IgD-negative memory B cell (primary cell): ENCODE results near the gene INSRR. TPM values are rescaled to one million over a fixed set of nuclear protein-coding genes. Genes with fewer than 3 reads are reported as not detected.

Source experiments
- H3K27ac Mint-ChIP-seq, 3 donors: one replicate each; pipeline ENCODE4 v1.8.0; 2020 to 2022; ENCODE audit warnings: mild to moderate bottlenecking in 3 of 3, mixed read lengths in 3 of 3, moderate library complexity in 1 of 3
- H3K27me3 Mint-ChIP-seq: one replicate; pipeline ENCODE4 v1.8.0; 2021; ENCODE audit warnings: mixed read lengths
- H3K36me3 Mint-ChIP-seq: one replicate; pipeline ENCODE4 v1.8.0; 2020; ENCODE audit warnings: mild to moderate bottlenecking, mixed read lengths
- H3K4me1 Mint-ChIP-seq, 3 donors: one replicate each; pipeline ENCODE4 v1.8.0; 2020 to 2022; ENCODE audit warnings: mixed read lengths in 3 of 3, mild to moderate bottlenecking in 1 of 3
- H3K4me3 Mint-ChIP-seq, 4 donors: one replicate each; pipeline ENCODE4 v1.8.0; 2020 to 2022; ENCODE audit warnings: mild to moderate bottlenecking in 4 of 4, mixed read lengths in 4 of 4, moderate library complexity in 3 of 4
- H3K9me3 Mint-ChIP-seq, 3 donors: one replicate each; pipeline ENCODE4 v1.8.0; 2020 to 2021; ENCODE audit warnings: mixed read lengths in 3 of 3, mild to moderate bottlenecking in 1 of 3
- polyA plus RNA-seq: library from polyadenylated mRNA; unstranded; fragments of 300-500 nt; fragmentation: Illumina TruSeq; gene quantifications from one replicate; pipeline ENCODE4 v1.2.3, GENCODE V29; 2021

Gene INSRR
- polyA plus RNA-seq, 1 donor from 2014 or later = not detected

DNA sequence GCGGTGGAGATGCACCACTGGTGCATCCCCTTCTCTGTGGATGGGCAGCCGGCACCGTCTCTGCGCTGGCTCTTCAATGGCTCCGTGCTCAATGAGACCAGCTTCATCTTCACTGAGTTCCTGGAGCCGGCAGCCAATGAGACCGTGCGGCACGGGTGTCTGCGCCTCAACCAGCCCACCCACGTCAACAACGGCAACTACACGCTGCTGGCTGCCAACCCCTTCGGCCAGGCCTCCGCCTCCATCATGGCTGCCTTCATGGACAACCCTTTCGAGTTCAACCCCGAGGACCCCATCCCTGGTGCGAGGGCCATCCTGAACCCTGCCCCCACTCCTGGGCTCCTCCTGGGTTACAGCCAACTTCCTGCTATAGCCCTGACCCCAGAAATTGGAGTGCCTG lies 14.7 kb upstream of the INSRR start:
- Mint-ChIP-seq H3K27me3 (peaks cover 7% of the 10 kb centered on the region), H3K4me3 (no peak overlapping the region), H3K9me3 (no peaks in the 10 kb centered on the region), H3K4me1 (no peaks in the 10 kb centered on the region), H3K36me3 (no peaks in the 10 kb centered on the region), H3K27ac (no peak overlapping the region)

DNA sequence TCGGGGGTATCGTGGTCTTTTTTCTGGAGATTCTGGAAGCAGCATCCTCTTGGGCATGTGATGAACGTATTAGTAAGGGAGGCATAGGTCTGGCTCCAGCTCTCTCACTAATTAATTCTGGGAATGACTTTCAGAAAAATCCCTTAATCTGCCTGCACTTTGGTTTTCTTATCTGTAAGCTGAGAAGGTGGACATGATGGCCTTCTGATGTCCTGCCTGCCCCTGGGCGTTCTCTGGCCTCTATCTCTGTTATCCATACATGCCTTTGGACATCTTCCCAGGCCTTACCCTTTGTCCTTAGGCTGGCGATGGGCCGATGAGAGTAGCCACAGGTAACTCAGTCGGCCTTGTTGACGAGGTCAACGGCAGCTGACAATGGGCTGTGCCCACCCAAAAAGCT lies 10.5 kb upstream of the INSRR start:
- H3K9me3 Mint-ChIP-seq = no peaks in the 10 kb centered on the region
- peaks cover 3% of the 10 kb centered on the region for H3K36me3 Mint-ChIP-seq
- H3K4me1 Mint-ChIP-seq = peaks cover 0 to 2% (median 0%) of the 10 kb centered on the region in 3 donors
- peaks cover 13% of the 10 kb centered on the region for H3K27me3 Mint-ChIP-seq
- no peak overlapping the region for H3K27ac Mint-ChIP-seq
- H3K4me3 Mint-ChIP-seq = no peak overlapping the region

GRCh38 chr1:156868341-156868740 lies 9.4 kb upstream of the INSRR start:
- Mint-ChIP-seq H3K27me3 (peaks cover 22% of the 10 kb centered on the region), H3K27ac (no peak overlapping the region), H3K4me3 (no peak overlapping the region), H3K36me3 (peaks cover 4% of the 10 kb centered on the region), H3K4me1 (peaks cover 0 to 10% (median 0%) of the 10 kb centered on the region in 3 donors), H3K9me3 (no peaks in the 10 kb centered on the region)

DNA sequence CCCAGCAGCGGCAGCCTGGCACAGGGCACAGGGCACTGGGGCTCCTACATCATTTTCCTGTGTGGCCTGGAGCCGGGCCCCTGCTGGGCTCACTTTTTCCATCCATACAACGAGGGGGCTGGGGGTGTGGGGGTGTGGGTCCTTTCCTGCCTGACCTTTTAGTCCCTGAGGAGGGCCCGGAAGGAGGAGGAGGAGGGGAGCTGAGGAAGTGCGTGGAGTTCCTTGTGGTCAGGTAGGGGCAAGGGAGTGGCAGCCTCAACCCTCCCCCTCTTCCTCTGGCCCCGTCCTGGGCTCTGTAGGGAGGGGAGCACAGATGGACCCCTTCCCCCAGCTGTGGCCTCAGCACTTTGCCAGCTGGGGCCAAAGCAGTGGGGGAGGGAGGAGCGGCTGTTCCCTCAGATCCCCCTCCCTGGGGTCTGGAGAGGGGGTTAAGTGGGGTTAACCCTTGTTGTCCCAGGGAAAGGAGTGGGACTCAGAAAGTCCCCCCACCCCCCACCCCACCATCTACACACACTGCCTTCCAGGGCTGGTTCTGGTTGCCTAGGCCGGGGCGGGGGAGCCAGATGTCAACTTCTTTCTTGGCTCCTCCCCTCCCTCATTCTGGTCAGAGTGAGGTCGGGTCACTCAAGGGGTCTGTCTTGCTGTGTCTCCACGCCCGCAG lies 7.5 kb upstream of the INSRR start:
- no peaks in the 10 kb centered on the region for H3K9me3 Mint-ChIP-seq
- no peak overlapping the region for H3K27ac Mint-ChIP-seq
- peaks cover 4% of the 10 kb centered on the region for H3K36me3 Mint-ChIP-seq
- no peak overlapping the region for H3K4me3 Mint-ChIP-seq
- peaks cover 0 to 16% (median 0%) of the 10 kb centered on the region in 3 donors for H3K4me1 Mint-ChIP-seq
- H3K27me3 Mint-ChIP-seq = peaks cover 33% of the 10 kb centered on the region

- peaks cover 37% of the 10 kb centered on the region for H3K27me3 Mint-ChIP-seq
- H3K9me3 Mint-ChIP-seq = no peaks in the 10 kb centered on the region
- H3K27ac Mint-ChIP-seq = no peak overlapping the region
- H3K36me3 Mint-ChIP-seq = peaks cover 4% of the 10 kb centered on the region
- no peak overlapping the region for H3K4me3 Mint-ChIP-seq
- H3K4me1 Mint-ChIP-seq = peaks cover 0 to 16% (median 0%) of the 10 kb centered on the region in 3 donors
These were observed 6.9 kb upstream of the INSRR start for GRCh38 chr1:156865865-156866248.

GRCh38 chr1:156865258-156865657 lies 6.3 kb upstream of the INSRR start:
- Mint-ChIP-seq H3K27ac (no peak overlapping the region), H3K36me3 (peaks cover 4% of the 10 kb centered on the region), H3K27me3 (peaks cover 39% of the 10 kb centered on the region), H3K4me3 (no peak overlapping the region), H3K9me3 (no peaks in the 10 kb centered on the region), H3K4me1 (peaks cover 0 to 17% (median 2%) of the 10 kb centered on the region in 3 donors)

- Mint-ChIP-seq H3K27ac (no peak overlapping the region), H3K9me3 (no peaks in the 10 kb centered on the region), H3K4me1 (peaks cover 0 to 19% (median 4%) of the 10 kb centered on the region in 3 donors), H3K27me3 (peaks cover 42% of the 10 kb centered on the region), H3K36me3 (peaks cover 4% of the 10 kb centered on the region), H3K4me3 (no peak overlapping the region)
These were observed 5.9 kb upstream of the INSRR start for GRCh38 chr1:156864796-156865195.

- no peak overlapping the region for H3K4me3 Mint-ChIP-seq
- no peak overlapping the region for H3K27ac Mint-ChIP-seq
- peaks cover 4% of the 10 kb centered on the region for H3K36me3 Mint-ChIP-seq
- no peaks in the 10 kb centered on the region for H3K9me3 Mint-ChIP-seq
- peaks cover 0 to 20% (median 5%) of the 10 kb centered on the region in 3 donors for H3K4me1 Mint-ChIP-seq
- H3K27me3 Mint-ChIP-seq = peaks cover 50% of the 10 kb centered on the region
These were observed 4.7 kb upstream of the INSRR start for GRCh38 chr1:156863631-156864030.

DNA sequence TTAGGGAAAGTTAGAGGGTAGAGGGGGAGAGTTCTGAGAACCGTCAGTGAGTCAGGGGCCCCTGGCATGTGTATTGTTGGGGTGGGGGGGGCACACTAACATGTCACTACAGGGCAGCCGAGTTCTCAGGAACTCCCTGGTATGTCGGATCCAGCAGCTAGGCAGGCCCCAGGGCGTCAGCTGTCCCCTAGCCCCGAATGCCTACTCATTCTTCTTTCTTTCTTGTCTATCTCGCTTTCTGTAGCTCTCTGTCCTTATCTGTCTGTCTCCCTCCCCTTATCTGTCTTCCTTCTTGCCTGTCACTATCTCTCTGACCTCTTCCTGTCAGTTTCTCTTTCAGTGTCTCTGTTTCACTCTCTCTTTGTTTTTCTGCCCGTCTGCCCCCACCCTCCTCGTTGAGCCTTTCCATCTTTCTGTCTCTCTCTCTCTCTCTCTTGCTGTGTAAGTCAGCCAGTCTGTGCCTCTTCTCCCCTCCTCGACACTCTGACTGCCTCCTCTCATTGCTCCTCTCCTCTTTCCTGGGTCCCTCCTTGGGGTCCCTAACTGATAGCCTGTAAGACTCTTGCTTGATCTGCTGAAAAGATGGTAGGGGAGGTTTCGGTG lies 4.2 kb upstream of the INSRR start:
- Mint-ChIP-seq H3K27ac (no peak overlapping the region), H3K4me1 (peaks cover 2 to 22% (median 5%) of the 10 kb centered on the region in 3 donors), H3K27me3 (peaks cover 55% of the 10 kb centered on the region), H3K9me3 (no peaks in the 10 kb centered on the region), H3K4me3 (no peak overlapping the region), H3K36me3 (peaks cover 4% of the 10 kb centered on the region)

DNA sequence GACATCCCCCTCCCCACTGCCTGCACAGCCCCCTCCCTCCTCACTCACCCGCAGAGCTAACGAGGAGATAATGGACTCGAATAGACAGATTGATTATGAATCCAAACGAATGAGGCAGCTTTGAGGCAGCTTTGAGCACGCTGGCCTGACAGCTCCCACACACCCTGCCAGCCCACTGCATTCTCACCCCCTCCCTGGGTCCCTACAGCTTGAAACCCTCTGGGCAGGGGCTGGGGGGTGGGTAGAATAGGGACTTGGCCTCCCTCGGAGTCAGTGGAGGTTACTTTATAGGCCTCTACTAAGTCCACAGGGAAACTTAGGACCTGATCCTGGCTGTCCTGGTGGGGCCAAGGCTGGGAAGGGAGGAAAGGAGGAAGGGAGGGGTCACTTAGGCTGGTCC lies 3.7 kb upstream of the INSRR start:
- Mint-ChIP-seq H3K36me3 (peaks cover 4% of the 10 kb centered on the region), H3K27ac (no peak overlapping the region), H3K27me3 (peaks cover 56% of the 10 kb centered on the region), H3K9me3 (no peaks in the 10 kb centered on the region), H3K4me1 (peaks cover 4 to 22% (median 5%) of the 10 kb centered on the region in 3 donors), H3K4me3 (no peak overlapping the region)

DNA sequence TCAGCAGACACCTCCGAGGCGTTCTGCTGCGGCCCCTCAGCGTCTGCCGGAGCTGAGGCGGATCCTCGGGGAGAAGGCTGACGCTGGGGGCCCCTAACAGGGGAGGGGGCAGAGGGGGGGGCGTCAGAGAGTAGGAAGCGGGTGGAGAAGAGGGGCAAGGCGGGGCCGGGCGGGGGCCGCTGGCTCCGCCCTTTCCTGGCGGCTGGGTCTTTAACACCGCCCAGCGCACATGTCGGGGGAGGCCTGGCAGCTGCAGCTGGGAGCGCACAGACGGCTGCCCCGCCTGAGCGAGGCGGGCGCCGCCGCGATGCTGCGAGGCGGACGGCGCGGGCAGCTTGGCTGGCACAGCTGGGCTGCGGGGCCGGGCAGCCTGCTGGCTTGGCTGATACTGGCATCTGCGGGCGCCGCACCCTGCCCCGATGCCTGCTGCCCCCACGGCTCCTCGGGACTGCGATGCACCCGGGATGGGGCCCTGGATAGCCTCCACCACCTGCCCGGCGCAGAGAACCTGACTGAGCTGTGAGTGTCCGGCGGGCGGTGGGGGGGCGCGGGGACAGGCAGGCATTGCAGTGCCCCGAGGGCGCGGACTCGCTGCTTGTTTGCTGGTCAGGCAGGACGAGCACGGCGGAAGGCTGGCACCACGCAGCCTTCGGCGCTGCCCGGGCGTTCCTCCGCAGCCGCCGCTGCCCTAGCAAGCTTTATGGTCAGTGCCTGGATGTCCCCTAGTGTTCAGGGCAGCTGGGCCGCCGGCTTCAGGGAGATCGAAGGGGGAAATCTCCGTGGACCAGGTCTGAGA lies 1.9 kb upstream of the INSRR start, which contains the start of gene NTRK1:
NTRK1 (plus strand) TSS at position 238 of the 796 bp plus-strand sequence; CDS start at position 308, 70 bp downstream.
- Mint-ChIP-seq H3K4me3 (peak within 1 kb of the TSS in 3 of 4 donors; percentile 75 to 94 (median 90)), H3K27me3 (peaks cover 54% of the 10 kb centered on the region), H3K9me3 (no peaks in the 10 kb centered on the region), H3K4me1 (peaks cover 4 to 20% (median 5%) of the 10 kb centered on the region in 3 donors), H3K27ac (peak within 1 kb of the TSS in 1 of 3 donors; percentile 63), H3K36me3 (peaks cover 4% of the 10 kb centered on the region)

- Mint-ChIP-seq H3K4me1 (peaks cover 4 to 20% (median 5%) of the 10 kb centered on the region in 3 donors), H3K27ac (peak overlapping the region in 1 of 3 donors; percentile 63), H3K36me3 (peaks cover 2% of the 10 kb centered on the region), H3K27me3 (peaks cover 53% of the 10 kb centered on the region), H3K4me3 (peak overlapping the region in 3 of 4 donors; percentile 75 to 94 (median 90)), H3K9me3 (no peaks in the 10 kb centered on the region)
These were observed 1.3 kb upstream of the INSRR start for GRCh38 chr1:156860113-156860627.

DNA sequence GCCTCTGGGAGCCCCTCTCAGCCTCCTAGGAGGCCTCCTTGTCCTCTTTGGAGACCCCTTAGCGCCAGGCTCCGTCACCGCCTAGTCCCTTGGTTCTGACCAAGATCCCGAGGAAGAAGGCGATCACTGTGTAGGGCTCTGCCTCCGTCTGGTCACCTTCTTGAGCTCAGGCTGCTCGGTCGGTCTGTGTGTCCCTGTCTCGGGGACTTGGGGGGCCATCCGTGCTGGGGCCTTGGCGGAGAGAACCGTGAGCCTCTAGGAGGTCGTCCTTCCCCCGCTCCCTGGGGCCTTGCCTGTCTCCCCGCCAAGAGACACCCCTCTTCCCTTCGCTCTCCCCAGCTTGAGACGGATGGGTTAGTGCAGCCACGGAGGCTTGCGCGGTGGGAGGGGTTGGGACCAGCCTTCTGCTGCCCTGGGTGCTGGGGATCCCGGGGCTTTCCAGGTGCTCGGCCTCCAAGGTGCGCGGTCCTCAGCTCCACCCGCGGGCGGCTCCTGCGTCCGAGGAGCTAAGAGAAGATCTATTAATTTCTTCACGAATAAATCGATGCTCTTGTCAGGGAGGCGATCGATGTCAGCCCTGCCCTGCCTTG lies 701 bp upstream of the INSRR start:
- Mint-ChIP-seq H3K27ac (no peak overlapping the region), H3K4me1 (peaks cover 4 to 20% (median 5%) of the 10 kb centered on the region in 3 donors), H3K9me3 (no peaks in the 10 kb centered on the region), H3K4me3 (peak overlapping the region in 3 of 4 donors; percentile 52 to 94 (median 90)), H3K27me3 (peaks cover 53% of the 10 kb centered on the region), H3K36me3 (peaks cover 2% of the 10 kb centered on the region)

- no peaks in the 10 kb centered on the region for H3K9me3 Mint-ChIP-seq
- peaks cover 53% of the 10 kb centered on the region for H3K27me3 Mint-ChIP-seq
- no peaks in the 10 kb centered on the region for H3K36me3 Mint-ChIP-seq
- H3K4me1 Mint-ChIP-seq = peaks cover 4 to 13% (median 5%) of the 10 kb centered on the region in 3 donors
- peak overlapping the region in 2 of 4 donors; percentile 62 to 88 for H3K4me3 Mint-ChIP-seq
- H3K27ac Mint-ChIP-seq = no peak overlapping the region
These were observed 361 bp downstream of the INSRR start for GRCh38 chr1:156858555-156858956.
